ENCODE data around the gene PRAMEF13. TPM values are rescaled to one million over a fixed set of nuclear protein-coding genes. Genes with fewer than 3 reads are reported as not detected.

PRAMEF13 gene
- total RNA-seq = not detected in 2 replicates

GRCh38 chr1:13201309-13201708, at the start of gene PRAMEF13:
TSS of gene PRAMEF13 (minus strand) at chr1:13201409. CDS start at chr1:13199589, 1,820 bp downstream.

DNA sequence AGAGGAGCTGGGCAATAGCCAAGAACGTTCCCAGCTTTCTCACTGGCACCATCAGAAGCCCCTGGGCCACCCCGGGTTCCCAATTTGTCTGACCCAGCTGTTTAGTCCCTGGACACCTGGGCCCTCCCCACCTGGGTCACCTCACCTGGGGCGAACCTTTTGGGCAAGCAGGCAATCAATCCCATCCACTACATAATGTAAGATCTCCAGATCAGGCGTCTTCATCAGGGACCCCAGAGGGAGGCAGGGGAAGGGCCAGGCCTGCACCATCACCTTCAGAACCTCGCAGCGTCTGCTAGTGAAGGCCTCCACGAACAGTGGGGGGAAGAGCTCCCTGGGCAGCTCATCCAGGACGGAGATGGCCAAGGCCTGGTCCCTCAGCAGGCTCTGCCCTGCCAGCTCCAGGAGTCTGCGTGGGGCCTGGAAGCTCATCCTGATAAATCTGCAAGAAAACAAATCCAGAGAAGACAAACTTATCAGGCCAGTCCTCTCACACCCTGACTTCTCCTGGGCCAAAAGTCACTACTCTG, 24.5 kb upstream of the PRAMEF13 start, which contains the start of gene PRAMEF18:
Gene PRAMEF18, minus strand, starts transcription at position 480 of the 530 bp plus-strand sequence. Its CDS starts 48 bp downstream, at position 432.

DNA sequence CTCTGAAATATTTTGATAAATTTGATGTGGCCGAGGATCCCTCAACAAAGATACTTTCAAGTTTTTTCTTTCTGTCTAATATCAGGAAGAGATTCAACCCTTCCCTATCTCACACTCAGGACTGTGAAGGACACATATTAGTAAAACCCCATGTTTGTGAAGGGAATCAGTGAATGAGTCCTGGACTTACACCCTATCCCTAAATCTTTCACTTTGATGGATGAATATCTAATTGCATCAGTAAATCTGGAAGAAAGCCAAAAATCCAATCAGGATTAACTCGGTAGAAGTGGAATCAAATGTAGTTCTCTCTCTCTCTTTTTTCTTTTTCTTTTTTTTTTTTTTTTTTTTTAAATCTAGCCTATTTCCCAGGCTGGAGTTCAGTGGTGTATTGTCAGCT, 29.7 kb downstream of the PRAMEF13 start, which contains the start of gene PRAMEF9:
Gene PRAMEF9, plus strand, starts transcription at position 301 of the 400 bp plus-strand sequence. CDS start 3,433 bp downstream, outside the sequence.

GRCh38 chr1:13165531-13165930, 35.7 kb downstream of the PRAMEF13 start, which contains the start of gene HNRNPCL4:
TSS of gene HNRNPCL4 (minus strand) at chr1:13165631. CDS start at chr1:13165467, 164 bp downstream.

DNA sequence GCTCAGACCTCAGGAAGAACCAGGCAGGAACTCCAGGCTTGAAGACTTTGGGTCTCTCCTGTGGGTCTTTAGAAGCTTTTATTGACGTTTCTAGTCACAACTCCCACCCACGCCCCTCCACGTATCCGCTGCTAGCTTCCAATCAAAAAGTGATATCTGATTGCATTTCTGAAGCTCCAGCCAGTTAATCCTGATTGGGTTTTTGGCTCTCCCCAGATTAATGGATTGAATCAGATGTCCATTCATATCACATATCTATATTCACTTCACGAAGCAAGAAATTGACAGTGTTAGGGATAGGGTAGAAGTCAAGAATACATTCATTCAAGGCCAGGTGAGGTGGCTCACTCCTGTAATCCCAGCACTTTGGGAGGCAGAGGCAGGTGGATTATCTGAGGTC, 45.3 kb downstream of the PRAMEF13 start, which contains the start of gene PRAMEF26:
Gene PRAMEF26, minus strand, starts transcription at position 101 of the 400 bp plus-strand sequence. CDS start 2,914 bp downstream, outside the sequence.

Other genes starting within 250 kb of the PRAMEF13 start
- gene PRAMEF27, start 144.8 kb downstream of the PRAMEF13 start, total RNA-seq = not detected in 2 replicates
- gene HNRNPCL3, start 140.6 kb downstream of the PRAMEF13 start, total RNA-seq = not detected in 2 replicates
- not detected in 2 replicates for gene PRAMEF25, start 130.6 kb downstream of the PRAMEF13 start, total RNA-seq
- gene HNRNPCL2, start 84.6 kb downstream of the PRAMEF13 start, total RNA-seq = not detected in 2 replicates
- not detected in 2 replicates for gene PRAMEF26, start 45.4 kb downstream of the PRAMEF13 start, total RNA-seq
- gene HNRNPCL4, start 35.8 kb downstream of the PRAMEF13 start, total RNA-seq = not detected in 2 replicates
- not detected in 2 replicates for gene PRAMEF9, start 29.6 kb downstream of the PRAMEF13 start, total RNA-seq
- gene PRAMEF18, start 24.7 kb upstream of the PRAMEF13 start, total RNA-seq = not detected in 2 replicates
- gene PRAMEF5, start 52.8 kb upstream of the PRAMEF13 start, total RNA-seq = not detected in 2 replicates
- not detected in 2 replicates for gene PRAMEF8, start 83.7 kb upstream of the PRAMEF13 start, total RNA-seq
- gene PRAMEF33, start 102.1 kb upstream of the PRAMEF13 start, total RNA-seq = not detected in 2 replicates
- not detected in 2 replicates for gene PRAMEF15, start 114.2 kb upstream of the PRAMEF13 start, total RNA-seq
- not detected in 2 replicates for gene PRAMEF14, start 145.7 kb upstream of the PRAMEF13 start, total RNA-seq
- not detected in 2 replicates for gene PRAMEF19, start 170.5 kb upstream of the PRAMEF13 start, total RNA-seq
- not detected in 2 replicates for gene PRAMEF17, start 188.2 kb upstream of the PRAMEF13 start, total RNA-seq
- not detected in 2 replicates for gene PRAMEF20, start 209.0 kb upstream of the PRAMEF13 start, total RNA-seq

All from hair follicle dermal papilla cell (primary cell).